SK-N-SH (cell line): ENCODE measurements around the gene SLC25A30. TPM values are rescaled to one million over a fixed set of nuclear protein-coding genes. Genes with fewer than 3 reads are reported as not detected.

Experiments
- CTCF ChIA-PET: fragments of 300-600, 350-600 bp; formaldehyde crosslinking; extraction: SDS; loops from one replicate; lab custom pipeline; 2021; lab: Yijun Ruan, JAX
- POLR2A ChIA-PET: fragments of 350-600 bp; sonication (Branson Sonifier 250); formaldehyde crosslinking; extraction: SDS; loops from one replicate; lab custom pipeline; 2020; ENCODE audit warnings: antibody characterized with exemption, inconsistent platforms; lab: Yijun Ruan, JAX
- DNase-seq: peaks from one replicate; pipeline ENCODE4 v3.0.0; 2012
- H2AFZ ChIP-seq: fragments of 200-600 bp; sonication (generic); 2 replicates; pipeline ENCODE4 v1.8.1; 2016; ENCODE audit warnings: antibody characterized with exemption, mild to moderate bottlenecking, low read depth
- H3F3A ChIP-seq: fragments of 200-600 bp; sonication (generic); replicated peaks from 2 replicates; pipeline ENCODE3; 2016; ENCODE audit warnings: antibody characterized with exemption, mild to moderate bottlenecking; ENCODE audit not compliant: insufficient read depth
- H3K27ac ChIP-seq, 2 experiments: fragments of 200-500 bp in 1 of 2; fragments of 200-600 bp in 1 of 2; sonication (Bioruptor generic) in 1 of 2; sonication (generic), shearing (Covaris generic) in 1 of 2; 2 replicates each; pipeline versions ENCODE4 v1.5.1 to v1.6.1; 2014 to 2016; ENCODE audit warnings: low read depth in 2 of 2, inconsistent platforms in 1 of 2, low read length in 1 of 2, mild to moderate bottlenecking in 1 of 2, mixed read lengths in 1 of 2
- H3K27me3 ChIP-seq: fragments of 200-600 bp; sonication (generic), shearing (Covaris generic); 2 replicates; pipeline ENCODE4 v1.6.1; 2016; ENCODE audit warnings: mixed run types; ENCODE audit not compliant: insufficient read depth
- H3K36me3 ChIP-seq, 2 experiments: fragments of 200-500 bp in 1 of 2; fragments of 200-600 bp in 1 of 2; sonication (Bioruptor generic) in 1 of 2; sonication (generic) in 1 of 2; replicated peaks in 1 of 2; 2 replicates each; pipeline versions ENCODE3 to v1.5.1; 2014 to 2016; ENCODE audit warnings: low read length in 1 of 2, mild to moderate bottlenecking in 1 of 2; ENCODE audit not compliant: insufficient read depth in 2 of 2, control insufficient read depth in 1 of 2
- H3K4me1 ChIP-seq, 2 experiments: fragments of 200-500 bp in 1 of 2; fragments of 200-600 bp in 1 of 2; sonication (Bioruptor generic) in 1 of 2; sonication (generic), shearing (Covaris generic) in 1 of 2; 2 replicates each; pipeline versions ENCODE4 v1.5.1 to v1.6.1; 2014 to 2016; ENCODE audit warnings: low read depth in 1 of 2, low read length in 1 of 2, mixed run types in 1 of 2; ENCODE audit not compliant: insufficient read depth in 2 of 2, control insufficient read depth in 1 of 2
- H3K4me2 ChIP-seq: fragments of 200-600 bp; sonication (generic), shearing (Covaris generic); 2 replicates; pipeline ENCODE4 v1.6.1; 2017; ENCODE audit warnings: mixed run types
- H3K4me3 ChIP-seq, 2 experiments: fragments of 200-500 bp in 1 of 2; fragments of 200-600 bp in 1 of 2; sonication (Bioruptor generic) in 1 of 2; sonication (generic), shearing (Covaris generic) in 1 of 2; 2 replicates each; pipeline versions ENCODE4 v1.5.1 to v1.8.1; 2014 to 2016; ENCODE audit warnings: low read depth in 2 of 2, inconsistent platforms in 1 of 2, low read length in 1 of 2, mild to moderate bottlenecking in 1 of 2, mixed read lengths in 1 of 2, moderate library complexity in 1 of 2
- H3K79me2 ChIP-seq: fragments of 200-600 bp; sonication (generic); 2 replicates; pipeline ENCODE4 v1.8.1; 2017; ENCODE audit warnings: mild to moderate bottlenecking; ENCODE audit not compliant: insufficient read depth
- H3K9ac ChIP-seq: fragments of 200-600 bp; sonication (generic); 2 replicates; pipeline ENCODE4 v1.6.1; 2017; ENCODE audit warnings: mixed run types
- H3K9me2 ChIP-seq: fragments of 200-600 bp; sonication (generic); 2 replicates; pipeline ENCODE4 v1.6.1; 2017; ENCODE audit warnings: mixed run types
- H3K9me3 ChIP-seq: fragments of 200-600 bp; sonication (generic); 2 replicates; pipeline ENCODE4 v1.6.1; 2017; ENCODE audit warnings: mixed run types, mild to moderate bottlenecking, moderate library complexity
- H4K20me1 ChIP-seq: fragments of 200-600 bp; sonication (generic); 2 replicates; pipeline ENCODE4 v1.6.1; 2017; ENCODE audit warnings: mild to moderate bottlenecking, mixed run types; ENCODE audit not compliant: insufficient read depth
- ELF1 ChIP-seq: IDR thresholded peaks from 2 replicates; pipeline ENCODE4 v1.4.0; 2012
- EP300 ChIP-seq, 2 experiments: IDR thresholded peaks; 2 replicates each; pipeline versions ENCODE4 v1.4.0 to v1.6.1; 2012; ENCODE audit warnings: borderline replicate concordance in 1 of 2, low read depth in 1 of 2, low read length in 1 of 2
- EZH2phosphoT487 ChIP-seq: fragments of 200-600 bp; sonication (generic); IDR thresholded peaks from 2 replicates; pipeline ENCODE4 v1.6.1; 2017; ENCODE audit warnings: low read depth, mixed run types, mild to moderate bottlenecking, antibody characterized with exemption, moderate library complexity, borderline replicate concordance
- FOSL2 ChIP-seq: IDR thresholded peaks from 2 replicates; pipeline ENCODE4 v1.4.0; 2012; ENCODE audit warnings: low read depth, mild to moderate bottlenecking, moderate library complexity, borderline replicate concordance
- FOXM1 ChIP-seq: IDR thresholded peaks from 2 replicates; pipeline ENCODE4 v1.4.0; 2012; ENCODE audit warnings: low read depth, mild to moderate bottlenecking
- IRF3 ChIP-seq: fragments of 150-350 bp; IDR thresholded peaks from 2 replicates; pipeline ENCODE4 v1.6.1; 2016; ENCODE audit warnings: mild to moderate bottlenecking, low read depth, low read length
- JUND ChIP-seq: IDR thresholded peaks from 2 replicates; pipeline ENCODE4 v1.4.0; 2012
- MAX ChIP-seq: IDR thresholded peaks from 2 replicates; pipeline ENCODE4 v1.4.0; 2012; ENCODE audit warnings: low read depth
- NRF1 ChIP-seq: IDR thresholded peaks from 2 replicates; pipeline ENCODE4 v1.6.1; 2012; ENCODE audit warnings: low read depth, mild to moderate bottlenecking, low read length
- RCOR1 ChIP-seq: fragments of 150-350 bp; IDR thresholded peaks from 2 replicates; pipeline ENCODE4 v1.6.1; 2017; ENCODE audit warnings: antibody characterized with exemption, low read length
- SIN3A ChIP-seq: IDR thresholded peaks from 2 replicates; pipeline ENCODE4 v1.6.1; 2012; ENCODE audit warnings: low read depth, mild to moderate bottlenecking, low read length, moderate library complexity, borderline replicate concordance
- SMC3 ChIP-seq: IDR thresholded peaks from 2 replicates; pipeline ENCODE4 v1.6.1; 2012; ENCODE audit warnings: low read depth, low read length, improper control_type of control experiment
- TAF1 ChIP-seq: IDR thresholded peaks from 2 replicates; pipeline ENCODE4 v1.6.1; 2012; ENCODE audit warnings: low read depth, mild to moderate bottlenecking, low read length, moderate library complexity, borderline replicate concordance
- TCF12 ChIP-seq: IDR thresholded peaks from 2 replicates; pipeline ENCODE4 v1.4.0; 2012
- TEAD4 ChIP-seq: IDR thresholded peaks from 2 replicates; pipeline ENCODE4 v1.4.0; 2012; ENCODE audit warnings: mild to moderate bottlenecking, borderline replicate concordance; ENCODE audit not compliant: insufficient read depth
- USF2 ChIP-seq: fragments of 150-350 bp; IDR thresholded peaks from 2 replicates; pipeline ENCODE4 v1.6.1; 2017; ENCODE audit warnings: antibody characterized with exemption, low read length, low read depth, borderline replicate concordance
- YY1 ChIP-seq: IDR thresholded peaks from 2 replicates; pipeline ENCODE4 v1.4.0; 2012; ENCODE audit warnings: low read depth, mild to moderate bottlenecking
- WGBS: methylation state at CpG from one replicate; pipeline ENCODE4 v1.1.6; 2017; ENCODE audit warnings: low lambda C conversion rate; 5-methylcytosine and 5-hydroxymethylcytosine counted together
- polyA plus RNA-seq, 3 experiments: library from polyadenylated mRNA; depleted of rRNA; stranded (reverse); fragments of >200 nt; gene quantifications; 2 replicates each; pipeline ENCODE4 v1.2.3, GENCODE V29; 2012
- TF ChIP-seq, protein P1 (sequence below): IDR thresholded peaks from 2 replicates; pipeline ENCODE4 v1.4.0; 2012; ENCODE audit warnings: low read depth, borderline replicate concordance
- TF ChIP-seq, protein P2 (sequence below): IDR thresholded peaks from 2 replicates; pipeline ENCODE4 v1.6.1; 2012; ENCODE audit warnings: mild to moderate bottlenecking, low read depth, low read length, moderate library complexity

SLC25A30 gene
- polyA plus RNA-seq, 1 of the 3 experiments (the other 2 are of a cell fraction): 9.6 TPM

DNA sequence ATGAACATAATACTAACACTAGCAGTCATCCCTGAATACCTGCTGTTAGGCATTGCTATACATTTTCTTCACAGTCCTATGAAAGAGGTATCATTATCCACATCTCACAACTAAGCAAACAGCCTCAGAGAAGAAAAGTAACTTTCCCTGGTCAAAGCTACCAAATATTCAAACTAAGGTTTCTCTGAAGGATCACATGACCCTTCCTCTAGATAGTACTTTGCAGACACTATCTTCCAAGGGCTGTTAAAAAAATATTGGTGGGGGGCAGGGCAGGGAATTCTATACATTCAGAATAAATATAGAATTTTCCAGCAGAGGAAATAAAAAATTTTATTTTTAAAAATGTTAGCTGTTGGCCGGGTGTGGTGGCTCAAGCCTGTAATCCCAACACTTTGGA is 3.1 kb downstream of the SLC25A30 start:
- H2AFZ ChIP-seq: no peak overlapping the region
- no peaks in the 10 kb centered on the region for H3K27me3 ChIP-seq
- ChIA-PET CTCF (interaction anchor here (0.8 to 4.3 kb wide), 2 partner anchors 9 to 21 kb away, joined by 4 to 19 read pairs; no protein-coding TSS in a partner anchor), POLR2A (no interaction called here)
- no peak for TF ChIP-seq YY1
- TF ChIP-seq MAX: no peak
- TF ChIP-seq SMC3: no peak
- no peak for TF ChIP-seq TCF12
- TF ChIP-seq FOXM1: no peak
- TF ChIP-seq JUND: no peak
- no peak for TF ChIP-seq SIN3A
- no peak for TF ChIP-seq USF2
- TF ChIP-seq EP300 (IDR thresholded peaks at IDR 0.05; ENCODE audit: borderline replicate concordance in 1 of 2, low read depth in 1 of 2, low read length in 1 of 2): no peak
- TF ChIP-seq, protein P1, sequence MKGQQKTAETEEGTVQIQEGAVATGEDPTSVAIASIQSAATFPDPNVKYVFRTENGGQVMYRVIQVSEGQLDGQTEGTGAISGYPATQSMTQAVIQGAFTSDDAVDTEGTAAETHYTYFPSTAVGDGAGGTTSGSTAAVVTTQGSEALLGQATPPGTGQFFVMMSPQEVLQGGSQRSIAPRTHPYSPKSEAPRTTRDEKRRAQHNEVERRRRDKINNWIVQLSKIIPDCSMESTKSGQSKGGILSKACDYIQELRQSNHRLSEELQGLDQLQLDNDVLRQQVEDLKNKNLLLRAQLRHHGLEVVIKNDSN: no peak
- TF ChIP-seq TAF1: no peak
- no peak for TF ChIP-seq RCOR1
- no peak for TF ChIP-seq EZH2phosphoT487
- TF ChIP-seq ELF1: no peak
- TF ChIP-seq TEAD4: no peak
- H3K4me2 ChIP-seq: peak overlapping the region; percentile 24; the same call in 1 of the 2 replicates
- H3K36me3 ChIP-seq: peaks cover 0 to under 1% of the 10 kb centered on the region in 2 experiments
- H3K9me2 ChIP-seq: no peaks in the 10 kb centered on the region
- H3F3A ChIP-seq: peaks cover 17% of the 10 kb centered on the region
- no peak for DNase-seq
- no peak overlapping the region for H3K4me3 ChIP-seq
- H4K20me1 ChIP-seq: peaks cover 4% of the 10 kb centered on the region; the same call in 1 of the 2 replicates
- H3K4me1 ChIP-seq: peaks cover 0 to 9% of the 10 kb centered on the region in 2 experiments; a peak in 1 of 4 replicates
- H3K9ac ChIP-seq: no peak overlapping the region
- peaks cover 59% of the 10 kb centered on the region for H3K79me2 ChIP-seq
- no peaks in the 10 kb centered on the region for H3K9me3 ChIP-seq
- 92% methylated on average over 1 of the region's 1 CpG for WGBS
- peak overlapping the region in 1 of 2 experiments; percentile 5; a peak in 2 of 4 replicates for H3K27ac ChIP-seq

DNA sequence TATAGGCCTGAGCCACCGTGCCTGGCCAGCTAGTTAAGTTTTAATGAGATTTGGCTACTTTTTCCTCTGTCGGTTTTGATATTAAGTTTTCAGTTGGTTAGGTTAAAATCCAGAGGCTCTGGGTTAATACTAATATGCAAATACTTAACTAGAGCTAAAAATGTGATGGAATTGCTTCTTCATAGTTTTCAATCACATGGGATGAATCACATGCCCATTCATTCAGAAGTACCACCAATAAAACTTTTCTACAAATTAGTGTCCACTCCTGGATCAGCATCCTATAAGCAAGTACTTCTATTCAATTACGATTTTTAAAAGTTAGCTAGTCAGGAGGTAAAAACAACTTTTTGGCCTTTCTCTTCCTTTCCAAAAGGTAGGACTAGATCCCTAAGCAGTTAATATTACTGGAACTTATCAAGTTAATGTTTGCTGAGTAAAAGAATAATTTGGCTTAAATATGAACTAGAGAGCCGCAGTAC is 4.3 kb downstream of the SLC25A30 start:
- H2AFZ ChIP-seq: no peak overlapping the region
- no peak for TF ChIP-seq JUND
- TF ChIP-seq FOSL2: no peak
- TF ChIP-seq, protein P1: no peak
- TF ChIP-seq RCOR1: no peak
- TF ChIP-seq SIN3A: no peak
- no peak for TF ChIP-seq IRF3
- TF ChIP-seq TEAD4: no peak
- no peak for TF ChIP-seq TAF1
- no peak for TF ChIP-seq FOXM1
- TF ChIP-seq NRF1: no peak
- TF ChIP-seq, protein P2, sequence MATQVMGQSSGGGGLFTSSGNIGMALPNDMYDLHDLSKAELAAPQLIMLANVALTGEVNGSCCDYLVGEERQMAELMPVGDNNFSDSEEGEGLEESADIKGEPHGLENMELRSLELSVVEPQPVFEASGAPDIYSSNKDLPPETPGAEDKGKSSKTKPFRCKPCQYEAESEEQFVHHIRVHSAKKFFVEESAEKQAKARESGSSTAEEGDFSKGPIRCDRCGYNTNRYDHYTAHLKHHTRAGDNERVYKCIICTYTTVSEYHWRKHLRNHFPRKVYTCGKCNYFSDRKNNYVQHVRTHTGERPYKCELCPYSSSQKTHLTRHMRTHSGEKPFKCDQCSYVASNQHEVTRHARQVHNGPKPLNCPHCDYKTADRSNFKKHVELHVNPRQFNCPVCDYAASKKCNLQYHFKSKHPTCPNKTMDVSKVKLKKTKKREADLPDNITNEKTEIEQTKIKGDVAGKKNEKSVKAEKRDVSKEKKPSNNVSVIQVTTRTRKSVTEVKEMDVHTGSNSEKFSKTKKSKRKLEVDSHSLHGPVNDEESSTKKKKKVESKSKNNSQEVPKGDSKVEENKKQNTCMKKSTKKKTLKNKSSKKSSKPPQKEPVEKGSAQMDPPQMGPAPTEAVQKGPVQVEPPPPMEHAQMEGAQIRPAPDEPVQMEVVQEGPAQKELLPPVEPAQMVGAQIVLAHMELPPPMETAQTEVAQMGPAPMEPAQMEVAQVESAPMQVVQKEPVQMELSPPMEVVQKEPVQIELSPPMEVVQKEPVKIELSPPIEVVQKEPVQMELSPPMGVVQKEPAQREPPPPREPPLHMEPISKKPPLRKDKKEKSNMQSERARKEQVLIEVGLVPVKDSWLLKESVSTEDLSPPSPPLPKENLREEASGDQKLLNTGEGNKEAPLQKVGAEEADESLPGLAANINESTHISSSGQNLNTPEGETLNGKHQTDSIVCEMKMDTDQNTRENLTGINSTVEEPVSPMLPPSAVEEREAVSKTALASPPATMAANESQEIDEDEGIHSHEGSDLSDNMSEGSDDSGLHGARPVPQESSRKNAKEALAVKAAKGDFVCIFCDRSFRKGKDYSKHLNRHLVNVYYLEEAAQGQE: no peak

More for the DNA sequence above, 4.3 kb downstream of the SLC25A30 start:
- Histone ChIP-seq H3K4me2 (peak overlapping the region; percentile 24; the same call in 1 of the 2 replicates), H3K4me3 (no peak overlapping the region), H3K9me2 (no peaks in the 10 kb centered on the region), H3K27ac (no peak overlapping the region), H3K79me2 (peaks cover 59% of the 10 kb centered on the region), H3F3A (peaks cover 17% of the 10 kb centered on the region), H3K9me3 (no peaks in the 10 kb centered on the region), H3K36me3 (peaks cover 2 to 6% of the 10 kb centered on the region in 2 experiments), H3K27me3 (no peaks in the 10 kb centered on the region), H4K20me1 (peaks cover 4% of the 10 kb centered on the region; the same call in 1 of the 2 replicates), H3K9ac (no peak overlapping the region), H3K4me1 (peaks cover 0 to 9% of the 10 kb centered on the region in 2 experiments; a peak in 1 of 4 replicates)
- no peak for DNase-seq
- 86% methylated on average over 4 of the region's 4 CpGs for WGBS
- ChIA-PET CTCF (interaction anchor here (1.8 kb wide), 1 partner anchor 21 kb away, joined by 10 read pairs; no protein-coding TSS in a partner anchor), POLR2A (no interaction called here)
